Hypothalamus (tissue), 51 donors: ENCODE results near the gene AKT1.
"Not testable (repeated sequence)": the region's sequence is repeated elsewhere in the genome, so short reads cannot be mapped to it uniquely, and the experiment has no call there.

Experiments
- DNase-seq, 51 donors: peaks; one replicate each; lab custom pipeline; 2025; lab: John Stamatoyannopoulos, UW

Gene AKT1

DNA sequence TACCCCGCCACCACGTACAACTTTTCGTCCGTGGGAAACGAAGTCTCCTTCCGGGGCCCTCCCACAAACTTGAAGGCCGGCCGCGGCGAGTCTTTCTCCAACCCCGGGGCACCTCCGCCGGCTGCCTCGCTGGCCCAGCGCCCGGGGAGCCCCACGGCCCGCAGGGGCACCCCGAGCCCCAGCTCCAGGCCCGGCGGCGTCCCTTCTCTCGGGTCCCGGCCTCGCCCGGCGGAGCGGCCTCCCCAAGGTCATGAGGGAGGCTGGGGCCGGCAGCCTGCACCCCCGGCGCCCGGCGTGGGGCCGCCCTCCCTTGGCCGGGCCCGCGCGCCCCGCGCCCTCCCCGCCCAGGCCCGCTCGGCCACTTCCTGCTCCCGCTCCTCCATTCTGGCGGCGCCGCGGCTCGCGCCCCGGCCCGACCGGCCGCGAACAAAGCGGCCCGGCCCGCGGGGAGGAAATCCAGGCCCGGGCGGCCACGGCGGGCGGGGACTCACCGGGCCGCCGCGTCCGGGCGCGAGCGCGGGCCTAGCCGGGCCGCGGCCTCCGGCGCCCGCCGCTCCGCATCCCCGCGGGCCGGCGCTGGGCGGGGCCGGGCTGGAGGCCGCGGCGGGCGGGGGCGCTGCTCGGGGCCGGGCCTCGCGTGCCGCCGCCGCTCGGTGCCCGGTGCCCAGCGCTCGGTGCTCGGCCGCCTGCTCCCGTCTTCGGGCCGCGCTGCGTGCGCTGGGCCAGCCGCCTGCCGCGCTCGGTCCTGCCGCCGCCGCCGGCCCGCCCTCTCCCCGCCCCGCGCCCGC, at the start of gene AKT1:
Gene AKT1 (minus strand): TSS at position 756 of the 788 bp plus-strand sequence. CDS start 3,105 bp downstream, outside the sequence.
- DNase-seq: peak in 7 of 51 donors; percentile 15 to 71 (median 30)

DNA sequence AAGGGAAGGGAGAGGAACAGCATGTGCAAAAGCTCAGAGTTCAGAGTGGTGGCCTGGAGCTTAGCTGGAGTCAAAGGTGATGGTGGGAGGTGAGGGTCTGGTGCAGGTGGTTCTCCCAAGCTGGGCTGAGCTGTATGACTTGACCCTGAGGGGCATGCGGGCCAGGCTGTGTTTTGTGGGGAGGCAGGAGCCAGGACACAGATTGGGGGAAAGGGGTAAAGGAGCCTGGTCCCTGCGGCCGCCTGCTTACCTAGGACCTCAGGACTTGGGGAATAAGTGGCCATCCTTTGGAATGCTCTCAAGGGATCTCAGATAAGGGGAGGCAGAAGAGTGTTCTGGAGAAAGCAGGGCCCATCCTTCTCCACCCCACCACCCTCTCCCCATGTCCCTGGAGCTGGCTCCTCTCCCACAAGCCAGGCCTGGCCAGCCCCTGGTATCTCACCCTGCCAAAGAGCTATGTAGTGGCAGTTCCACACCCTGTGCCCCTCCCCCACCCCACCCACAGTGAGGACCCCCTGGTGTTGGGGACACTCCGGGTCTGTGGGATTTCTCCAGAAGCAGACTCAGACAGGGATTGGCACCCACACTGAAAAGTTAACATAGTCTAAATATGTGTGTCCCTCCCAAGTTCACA, 49.6 kb upstream of the AKT1 start:
- no peak for DNase-seq

DNA sequence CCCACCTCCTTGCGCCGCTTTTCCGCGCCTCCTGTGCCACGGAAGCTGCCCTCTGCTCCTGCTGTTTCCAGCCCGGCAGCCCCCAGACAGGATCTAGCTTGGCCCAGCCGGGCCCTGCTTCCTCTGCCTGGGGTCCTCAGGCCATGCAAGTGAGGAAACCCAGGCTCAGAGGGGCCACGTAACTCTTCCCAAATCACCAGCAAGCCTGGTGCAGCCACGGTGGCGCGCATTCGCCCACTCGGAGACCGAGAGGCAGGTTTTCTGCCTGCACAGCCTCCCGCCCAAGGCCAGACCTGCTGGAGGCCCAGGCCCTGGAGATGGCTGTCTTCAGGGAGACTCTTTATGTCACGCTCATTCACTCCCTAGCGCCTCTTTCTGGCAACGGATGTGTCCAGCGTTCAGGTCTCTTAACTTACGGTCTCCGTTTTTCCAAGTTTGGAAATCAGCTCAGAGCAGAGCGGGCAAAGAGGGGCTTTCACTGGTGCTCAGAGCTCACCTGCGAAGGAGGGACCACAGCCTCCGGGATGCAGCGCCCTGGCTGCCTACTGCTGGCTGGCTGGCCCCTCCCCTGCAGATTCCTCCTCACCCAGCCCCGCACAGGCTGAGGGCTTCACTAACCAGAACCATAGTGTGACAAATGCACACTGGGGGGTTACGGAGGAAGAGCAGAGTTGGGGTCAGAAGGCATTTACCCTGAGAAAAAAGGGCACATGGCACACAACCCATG, 48.9 kb upstream of the AKT1 start:
- peak in 1 of 51 donors; percentile 36 for DNase-seq

DNA sequence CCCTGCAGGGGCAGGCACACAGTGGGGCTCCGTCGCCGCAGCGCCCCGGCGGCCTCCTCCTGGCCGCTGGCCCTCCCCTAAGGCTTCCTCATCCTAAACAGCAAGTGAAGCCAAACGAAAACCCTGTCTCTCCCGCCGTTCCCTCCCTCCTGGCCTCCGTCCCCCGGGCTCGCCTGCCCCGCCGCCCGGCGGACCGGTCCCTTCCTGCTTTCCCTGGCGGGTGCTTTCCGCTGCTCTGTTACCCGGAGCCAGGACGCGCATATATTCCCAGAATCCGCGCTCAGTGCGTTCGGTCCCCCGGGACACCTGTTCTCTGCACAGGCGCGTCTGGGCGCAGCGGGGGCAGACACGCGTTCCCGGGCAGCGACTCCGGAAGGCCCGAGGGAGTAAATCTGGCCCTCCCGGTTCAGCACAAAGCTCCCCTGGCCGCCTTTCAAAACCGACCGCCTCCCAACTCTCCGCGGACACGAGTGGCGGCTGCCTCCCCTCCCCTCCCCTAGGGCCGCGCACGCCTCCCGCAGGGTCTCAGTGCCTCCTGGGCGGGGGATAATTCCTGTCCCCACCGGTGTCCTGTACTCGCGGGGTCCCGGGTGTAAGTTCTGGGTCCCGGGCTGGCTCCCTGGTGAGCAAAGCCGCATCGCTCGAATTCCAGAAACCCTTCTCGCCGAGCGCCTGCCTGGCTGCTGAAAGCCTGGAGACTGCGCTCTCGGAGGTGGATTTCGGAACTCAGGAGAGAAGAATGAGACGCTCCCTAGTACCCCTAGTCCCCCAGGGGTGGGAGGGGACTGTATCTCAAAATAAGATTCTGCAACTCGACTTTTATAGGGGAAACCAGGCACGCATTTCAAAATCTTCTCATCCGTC, 48.1 kb upstream of the AKT1 start:
- no peak for DNase-seq

DNA sequence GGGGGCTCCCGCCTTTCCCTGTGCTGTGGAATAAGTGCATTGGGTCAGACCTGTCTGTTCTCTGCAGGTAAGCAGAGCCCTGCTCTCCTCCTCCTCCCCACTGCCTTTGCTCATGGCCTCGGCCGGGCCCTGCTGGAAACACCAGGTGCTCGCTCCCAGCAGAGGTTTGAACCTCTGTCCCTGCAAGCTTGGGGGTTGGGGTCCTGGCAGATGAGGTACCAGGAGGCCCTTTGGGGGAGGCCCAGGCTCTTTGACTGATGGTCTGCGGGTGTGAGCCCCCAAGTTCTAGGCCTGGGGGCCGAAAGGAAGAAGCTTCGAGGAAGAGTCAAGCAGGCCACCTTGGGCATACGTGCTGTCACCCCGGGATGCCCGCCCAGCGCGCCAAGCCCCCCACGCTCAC, 47.5 kb upstream of the AKT1 start:
- DNase-seq: no peak

DNA sequence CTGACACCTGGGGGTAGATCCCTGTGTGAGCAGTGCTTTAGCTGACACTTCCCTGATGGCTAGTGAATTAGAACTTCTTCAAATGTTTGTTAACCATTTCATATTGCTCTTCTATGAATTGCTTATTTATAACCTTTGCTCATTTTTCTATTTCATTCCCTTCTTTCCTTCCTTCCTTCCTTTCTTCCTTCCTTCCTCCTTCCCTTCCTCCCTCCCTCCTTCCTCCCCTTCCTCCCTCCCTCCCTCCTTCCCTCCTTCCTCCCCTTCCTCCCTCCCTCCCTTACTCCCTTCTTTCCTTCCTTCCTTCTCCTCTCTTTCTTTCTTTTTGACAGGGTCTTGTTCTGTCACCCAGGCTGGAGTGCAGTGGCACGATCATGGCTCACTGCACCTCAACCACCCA, 46.2 kb upstream of the AKT1 start:
- no peak for DNase-seq

DNA sequence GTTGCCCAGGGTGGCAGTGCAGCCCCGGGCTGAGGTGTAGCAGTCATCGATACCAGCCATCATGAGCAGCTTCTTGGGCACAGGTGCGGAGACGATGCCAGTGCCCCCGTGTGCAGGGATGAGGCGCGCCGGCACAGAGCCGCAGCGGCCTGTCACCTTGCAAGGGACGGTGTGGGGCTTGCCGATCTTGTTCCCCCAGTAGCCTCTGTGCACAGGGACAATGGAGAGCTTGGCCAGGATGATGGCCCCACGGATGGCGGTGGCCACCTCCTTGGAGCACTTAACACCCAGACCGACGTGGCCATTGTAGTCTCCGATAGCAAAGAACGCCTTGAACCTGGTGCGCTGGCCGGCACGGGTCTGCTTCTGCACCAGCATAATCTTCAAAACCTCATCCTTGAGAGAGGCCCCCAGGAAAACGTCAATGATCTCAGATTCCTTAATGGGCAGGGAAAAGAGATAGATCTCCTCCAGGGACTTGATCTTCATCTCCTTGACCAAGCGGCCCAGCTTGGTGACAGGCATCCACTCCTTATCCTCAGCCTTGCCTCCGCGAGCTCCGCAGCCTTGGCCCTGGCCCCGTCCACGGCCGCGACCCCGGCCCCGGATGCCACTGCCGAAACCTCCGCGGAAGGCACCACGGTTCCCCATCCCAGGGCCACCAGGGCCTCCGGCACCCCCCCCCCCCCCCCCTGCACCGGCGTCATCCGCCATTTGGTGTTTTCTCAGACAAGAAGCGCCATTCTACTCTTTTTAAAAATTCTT, 40.8 kb upstream of the AKT1 start:
- not testable (repeated sequence) for DNase-seq

DNA sequence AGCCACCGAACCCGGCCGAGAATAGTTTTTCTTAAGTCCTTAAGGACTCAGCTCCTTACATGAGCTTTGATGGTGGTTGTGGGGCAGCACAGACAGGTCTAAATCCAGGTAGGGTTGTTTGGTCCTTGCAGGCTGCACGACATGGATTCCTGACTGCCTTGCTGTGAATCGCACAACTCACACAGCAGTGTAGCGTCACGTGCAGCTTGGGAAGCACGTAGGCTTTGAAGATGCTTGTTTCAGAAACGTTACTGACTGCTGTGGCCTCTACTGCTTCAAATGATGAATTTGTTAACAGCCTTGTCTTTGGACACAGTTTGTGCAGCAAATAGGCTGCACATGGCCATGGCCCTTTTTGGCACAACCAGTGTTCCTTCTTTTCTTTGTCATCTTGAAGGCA, 35.2 kb upstream of the AKT1 start:
- DNase-seq: no peak

DNA sequence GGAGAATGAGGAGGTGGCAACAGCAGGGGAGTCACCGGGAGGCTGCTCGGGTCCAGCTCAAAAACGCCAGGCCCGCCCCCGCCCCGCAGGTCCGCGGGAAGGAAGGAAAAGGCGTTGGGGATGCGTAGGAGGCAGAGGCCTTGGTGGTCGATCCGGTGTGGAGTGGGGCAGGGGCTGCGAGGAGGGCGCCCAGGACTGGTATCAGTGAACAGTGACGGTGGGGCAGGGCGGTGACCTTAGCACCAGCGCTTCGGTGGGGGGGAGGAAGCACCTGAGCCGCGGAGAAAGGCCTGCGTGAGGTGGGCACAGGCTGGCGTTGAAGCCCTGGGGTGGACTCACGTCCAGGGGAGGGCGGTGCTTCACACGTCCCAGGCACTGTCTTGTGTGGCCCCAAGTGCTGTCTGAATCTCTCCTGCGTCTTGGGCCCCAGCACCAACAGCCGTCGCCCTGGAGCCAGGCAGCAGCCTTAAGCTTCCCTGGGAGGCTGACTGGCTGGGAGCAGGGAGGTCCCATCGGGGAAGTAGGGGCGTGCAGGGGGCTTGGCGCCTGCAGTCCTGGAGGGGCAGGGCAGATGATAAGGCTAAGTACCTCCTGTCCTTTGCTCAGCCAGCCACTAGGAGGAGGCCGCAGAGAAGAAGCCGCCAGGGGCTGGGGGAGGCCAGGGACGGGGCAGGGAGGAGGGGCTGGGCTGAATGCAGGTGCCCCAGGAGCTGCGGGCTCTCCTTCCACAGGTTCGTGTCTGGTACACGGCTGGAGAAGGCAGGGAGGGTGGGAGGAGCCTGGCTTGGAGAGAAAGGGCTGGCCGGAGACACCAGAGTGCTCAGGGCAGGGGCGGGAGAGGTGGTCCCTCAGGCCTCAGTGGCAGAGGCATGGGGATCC, 31.9 kb upstream of the AKT1 start:
- DNase-seq: peak in 2 of 51 donors; percentile 17 to 21

DNA sequence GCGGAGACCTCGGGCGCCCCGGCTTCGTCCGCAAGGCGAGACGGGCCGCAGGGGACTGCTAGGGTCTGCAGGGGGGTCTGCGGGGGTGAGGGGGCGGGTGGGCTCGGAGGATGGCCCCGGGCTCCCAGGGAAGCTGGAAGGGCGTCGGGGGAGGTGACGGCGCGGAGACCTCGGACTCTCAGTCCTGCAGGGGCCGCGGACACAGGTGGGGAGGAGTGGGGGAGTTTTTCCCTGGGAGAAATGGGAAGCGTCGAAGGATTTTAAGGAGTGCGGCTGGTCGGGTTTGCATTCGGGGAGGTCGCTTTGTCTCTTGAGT, 31.3 kb upstream of the AKT1 start:
- no peak for DNase-seq

DNA sequence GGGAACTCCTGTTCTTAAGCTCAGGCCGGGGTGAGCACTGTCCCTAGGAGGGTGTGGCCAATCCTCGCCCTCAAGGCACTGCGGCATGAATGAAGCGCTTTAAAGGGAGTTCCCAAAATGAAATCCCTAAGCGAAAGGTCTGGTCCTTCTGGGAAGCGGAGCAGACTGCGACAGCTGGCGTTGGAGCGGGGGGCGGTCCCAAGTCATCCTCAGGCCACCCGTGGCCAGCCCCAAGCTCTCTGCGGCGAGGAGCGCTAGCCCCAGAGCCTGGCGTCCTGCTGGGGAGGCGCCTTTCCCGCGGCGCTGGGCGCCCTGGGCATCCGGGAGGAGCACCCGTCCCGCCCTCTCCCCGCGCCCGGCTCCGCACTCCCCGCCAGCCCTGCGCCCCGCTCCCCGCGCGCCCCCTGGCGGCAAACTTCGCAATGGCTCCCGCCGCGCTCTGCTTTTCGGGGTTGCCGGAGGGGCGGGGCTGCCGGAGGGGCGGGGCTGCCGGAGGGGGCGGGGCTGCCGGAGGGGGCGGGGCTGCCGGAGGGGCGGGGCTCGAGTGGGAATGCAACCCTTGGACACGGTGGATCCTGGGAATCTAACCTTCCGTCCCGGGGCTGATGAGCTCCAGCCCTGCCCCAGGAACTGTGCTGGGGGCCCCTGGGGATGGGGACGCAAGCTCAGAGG, 30.8 kb upstream of the AKT1 start:
- peak; percentile 50 to 98 (median 81) for DNase-seq

DNA sequence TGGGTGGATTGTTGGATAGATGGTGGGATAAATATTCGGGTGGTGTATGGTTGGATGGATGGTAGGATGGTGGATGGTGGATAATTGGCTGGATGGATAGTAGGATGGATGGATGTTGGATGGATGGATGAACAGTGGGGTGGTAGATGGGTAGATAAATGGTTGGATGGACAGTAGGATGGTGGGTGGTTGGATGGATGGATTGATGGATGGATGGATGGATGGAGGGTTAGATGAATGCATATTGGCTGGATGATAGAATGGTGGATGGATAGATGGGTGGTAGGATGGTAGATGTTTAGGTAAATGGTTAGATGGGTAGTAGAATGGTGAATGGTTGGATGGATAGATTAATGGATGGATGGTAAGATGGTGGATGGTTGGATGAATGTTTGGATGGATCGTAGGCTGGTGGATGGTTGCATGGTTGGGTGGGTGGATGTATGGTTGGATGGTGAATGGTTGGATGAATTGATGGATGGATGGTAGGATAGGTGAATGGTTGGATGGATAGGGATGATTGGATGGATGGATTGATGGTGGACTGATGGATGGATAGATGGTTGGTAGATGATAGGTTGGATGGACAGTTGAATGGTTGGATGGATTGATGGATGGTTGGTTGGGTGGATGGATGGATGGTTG, 28.9 kb upstream of the AKT1 start:
- no peak for DNase-seq

DNA sequence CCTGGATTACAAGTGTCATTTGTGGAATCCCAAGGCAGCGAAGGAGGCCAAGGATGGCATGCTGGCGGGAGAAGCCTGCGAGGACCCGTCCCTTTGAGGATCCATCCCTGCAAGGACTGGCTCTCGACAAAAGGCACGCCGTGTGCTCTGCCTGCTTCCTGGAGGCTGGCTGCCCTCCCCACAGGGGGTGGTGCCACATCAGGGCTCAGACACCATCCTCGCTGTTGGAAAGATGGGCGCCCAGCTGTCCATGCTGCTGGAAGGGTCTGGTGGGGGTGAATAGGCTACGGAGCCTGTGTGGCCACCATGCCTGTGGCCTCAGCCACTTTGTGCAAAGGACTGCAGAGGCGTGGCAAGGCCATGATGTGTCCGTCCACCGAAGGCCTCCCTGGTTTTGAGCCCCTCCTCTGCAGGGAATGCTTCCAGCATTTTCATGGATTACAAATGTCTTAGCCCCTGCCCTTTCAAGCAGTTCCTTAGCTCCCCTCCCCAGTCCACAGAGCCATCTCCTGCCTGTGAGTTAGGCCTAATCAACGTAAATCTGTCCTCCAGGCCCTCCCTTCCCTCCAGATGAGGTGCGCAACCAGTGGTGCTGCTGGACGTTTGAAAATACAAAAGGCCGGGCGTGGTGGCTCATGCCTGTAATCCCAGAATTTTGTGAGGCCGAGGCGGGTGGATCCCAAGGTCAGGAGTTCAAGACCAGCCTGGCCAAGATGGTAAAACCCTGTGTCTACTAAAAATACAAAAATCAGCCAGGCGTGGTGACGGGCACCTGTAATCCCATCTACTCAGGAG, 27.5 kb upstream of the AKT1 start:
- DNase-seq: no peak

DNA sequence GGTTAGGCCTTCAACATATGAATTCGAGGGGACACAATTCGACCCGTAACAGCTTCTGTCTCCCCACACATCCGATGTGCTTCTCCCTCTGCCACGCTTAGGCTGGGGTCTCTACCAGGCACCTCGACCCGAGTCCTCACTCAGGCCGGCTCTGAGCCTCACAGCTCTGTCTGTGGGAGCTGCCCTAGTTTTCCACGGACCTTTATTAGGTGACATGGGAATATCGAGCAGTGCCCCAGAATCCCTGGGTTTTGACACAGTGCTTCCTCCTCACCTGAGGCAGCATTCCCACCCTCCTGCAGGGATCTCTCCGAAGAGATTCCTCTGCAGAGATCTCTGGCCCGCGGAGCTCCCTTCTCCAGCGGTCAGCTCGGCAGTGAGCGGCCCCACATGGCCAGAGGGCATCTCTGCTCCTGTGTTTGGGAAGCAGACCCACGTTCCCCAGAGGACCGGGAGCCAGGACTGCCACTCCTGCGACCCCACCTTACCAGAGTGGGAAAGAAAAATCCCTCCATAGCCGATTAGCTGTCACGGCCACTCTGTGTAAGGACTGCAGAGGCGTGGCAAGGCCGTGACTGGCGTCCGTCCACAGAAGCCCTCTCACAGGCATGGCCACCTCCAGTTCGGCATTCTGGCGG, 26.5 kb upstream of the AKT1 start:
- no peak for DNase-seq

DNA sequence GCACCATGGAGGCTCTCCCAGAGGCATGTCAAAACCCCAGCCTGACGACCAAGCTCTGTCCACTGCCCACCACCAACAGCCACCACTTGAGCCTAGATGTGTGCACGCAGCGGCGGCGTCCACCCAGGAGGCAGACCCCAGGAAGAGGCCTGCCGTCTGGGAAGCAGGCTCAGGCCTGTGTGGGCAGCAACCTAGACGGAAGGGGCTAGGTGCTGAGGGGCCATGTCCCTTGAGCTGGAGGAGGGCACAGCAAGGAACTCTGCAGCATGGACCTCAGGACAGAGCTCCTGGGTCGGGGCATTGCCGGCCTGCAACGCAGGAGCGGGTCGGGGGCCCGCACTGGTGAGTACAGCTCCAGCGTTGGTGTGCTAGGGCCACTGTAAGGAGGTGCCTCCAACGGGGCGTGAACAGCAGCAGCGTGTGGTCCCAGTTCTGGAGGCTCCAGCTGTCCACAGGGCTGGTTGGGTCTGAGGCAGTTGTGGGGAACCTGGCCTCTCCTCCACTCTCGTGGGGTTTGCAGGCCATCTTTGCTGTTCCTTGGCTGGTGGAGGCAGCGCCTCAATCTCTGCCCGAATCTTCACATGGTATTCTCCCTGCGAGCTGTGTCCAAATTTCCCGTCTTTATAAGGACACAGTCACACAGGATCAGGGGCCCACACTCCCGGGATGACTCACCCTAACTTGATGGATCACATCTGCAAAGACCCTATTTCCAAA, 25.8 kb upstream of the AKT1 start:
- no peak for DNase-seq

DNA sequence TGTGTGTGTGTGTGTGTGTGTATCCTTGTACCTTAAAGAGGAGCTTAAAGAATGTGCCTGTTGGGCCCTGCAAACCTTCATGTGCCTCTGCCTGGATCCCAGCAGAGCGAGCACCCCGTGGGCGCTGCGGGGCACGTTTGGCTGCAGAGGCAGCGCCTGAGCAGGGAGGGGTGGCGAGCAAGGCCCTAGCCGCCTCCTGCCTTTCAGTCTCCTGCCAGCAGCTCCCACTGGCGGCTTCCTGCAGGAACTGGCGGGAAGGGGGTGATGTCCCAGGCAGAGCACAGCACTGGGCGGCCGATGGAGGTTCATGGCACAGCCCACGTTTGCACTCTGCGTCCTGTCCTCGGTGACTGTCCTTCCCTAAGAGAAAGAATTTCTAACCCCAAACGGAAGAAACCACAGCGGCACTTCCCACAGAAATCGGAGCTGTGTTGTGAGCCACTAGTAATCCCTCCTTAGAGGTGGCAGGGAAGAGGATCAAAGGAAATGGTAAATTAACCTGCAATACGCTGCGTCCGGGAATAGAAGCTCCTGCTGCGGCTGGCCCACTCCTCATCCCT, 25.2 kb upstream of the AKT1 start:
- peak in 16 of 51 donors; percentile 14 to 59 (median 36) for DNase-seq
